ENCODE data around the gene CAMK1D.
"Not testable (repeated sequence)": the region's sequence is repeated elsewhere in the genome, so short reads cannot be mapped to it uniquely, and the experiment has no call there.

Gene CAMK1D

GRCh38 chr10:12852687-12853086, 503.3 kb downstream of the CAMK1D start:
- DNase-seq (ENCODE audit: low read depth): no peak

GRCh38 chr10:12854988-12855387, 505.6 kb downstream of the CAMK1D start:
- no peak for DNase-seq (ENCODE audit: low read depth)

GRCh38 chr10:12862459-12862858, 513.1 kb downstream of the CAMK1D start:
- DNase-seq (ENCODE audit: low read depth): no peak

- DNase-seq (ENCODE audit: low read depth): not testable (repeated sequence)
Observed at GRCh38 chr10:12865515-12865914, 516.2 kb downstream of the CAMK1D start.

GRCh38 chr10:12868229-12868628, 518.9 kb downstream of the CAMK1D start:
- DNase-seq (ENCODE audit: low read depth): no peak

GRCh38 chr10:12869427-12869826, 520.1 kb downstream of the CAMK1D start:
- DNase-seq (ENCODE audit: low read depth): no peak

GRCh38 chr10:12872577-12872976, 523.2 kb downstream of the CAMK1D start:
- DNase-seq (ENCODE audit: low read depth): no peak

- no peak for DNase-seq (ENCODE audit: low read depth)
Observed at GRCh38 chr10:12873172-12873571, 523.8 kb downstream of the CAMK1D start.

GRCh38 chr10:12874501-12874900, 525.2 kb downstream of the CAMK1D start:
- DNase-seq (ENCODE audit: low read depth): no peak

- no peak for DNase-seq (ENCODE audit: low read depth)
Observed at GRCh38 chr10:12875100-12875499, 525.8 kb downstream of the CAMK1D start.

GRCh38 chr10:12876266-12876665, 526.9 kb downstream of the CAMK1D start:
- no peak for DNase-seq (ENCODE audit: low read depth)

- no peak for DNase-seq (ENCODE audit: low read depth)
Observed at GRCh38 chr10:12877150-12877549, 527.8 kb downstream of the CAMK1D start.

- DNase-seq (ENCODE audit: low read depth): no peak
Observed at GRCh38 chr10:12880423-12880822, 531.1 kb downstream of the CAMK1D start.

GRCh38 chr10:12884851-12885250, 535.5 kb downstream of the CAMK1D start:
- no peak for DNase-seq (ENCODE audit: low read depth)
